Loucy (cell line): ENCODE measurements around the gene CTSH.

ENCODE experiments used
- H2AFZ ChIP-seq: fragments of 200-600 bp; sonication (generic); 2 replicates; pipeline ENCODE4 v1.6.0; 2016; ENCODE audit warnings: antibody characterized with exemption, mild to moderate bottlenecking, low read length, moderate library complexity
- H3F3A ChIP-seq: fragments of 200-600 bp; 2 replicates; pipeline ENCODE4 v1.6.0; 2016; ENCODE audit warnings: antibody characterized with exemption, low read depth, mild to moderate bottlenecking
- H3K27me3 ChIP-seq: fragments of 200-600 bp; sonication (generic); 2 replicates; pipeline ENCODE4 v1.6.1; 2014; ENCODE audit warnings: low read length, mild to moderate bottlenecking; ENCODE audit not compliant: insufficient read depth, poor library complexity, severe bottlenecking
- H3K36me3 ChIP-seq: fragments of 200-600 bp; sonication (generic); 2 replicates; pipeline ENCODE4 v1.6.1; 2016; ENCODE audit warnings: low read length; ENCODE audit not compliant: insufficient read depth
- H3K4me1 ChIP-seq: fragments of 200-600 bp; sonication (generic); 2 replicates; pipeline ENCODE4 v1.5.1; 2014; ENCODE audit warnings: low read length, mild to moderate bottlenecking; ENCODE audit not compliant: insufficient read depth, poor library complexity, severe bottlenecking
- H3K4me2 ChIP-seq: fragments of 200-600 bp; sonication (generic); 2 replicates; pipeline ENCODE4 v1.6.0; 2014; ENCODE audit warnings: antibody characterized with exemption, low read length, low read depth, mild to moderate bottlenecking; ENCODE audit not compliant: poor library complexity, severe bottlenecking
- H3K4me3 ChIP-seq: fragments of 200-600 bp; sonication (generic); 2 replicates; pipeline ENCODE4 v1.5.1; 2014; ENCODE audit warnings: low read length, mild to moderate bottlenecking, mixed read lengths; ENCODE audit not compliant: poor library complexity, severe bottlenecking
- H3K79me2 ChIP-seq: fragments of 200-600 bp; sonication (generic); 2 replicates; pipeline ENCODE4 v1.6.1; 2014; ENCODE audit warnings: low read length; ENCODE audit not compliant: insufficient read depth
- H3K9ac ChIP-seq: fragments of 200-600 bp; sonication (generic); 2 replicates; pipeline ENCODE4 v1.6.0; 2014; ENCODE audit warnings: mild to moderate bottlenecking, low read depth, low read length, moderate library complexity; ENCODE audit not compliant: poor library complexity, severe bottlenecking
- H3K9me2 ChIP-seq: fragments of 200-600 bp; sonication (generic); replicated peaks from 2 replicates; pipeline ENCODE4 v1.6.1; 2016; ENCODE audit warnings: low read depth, low read length, mixed read lengths
- H3K9me3 ChIP-seq: fragments of 200-600 bp; sonication (generic); 2 replicates; pipeline ENCODE4 v1.6.1; 2014; ENCODE audit warnings: mild to moderate bottlenecking, antibody characterized with exemption, low read length, low read depth; ENCODE audit not compliant: insufficient read depth
- H4K20me1 ChIP-seq: fragments of 200-600 bp; sonication (generic); 2 replicates; pipeline ENCODE4 v1.6.0; 2014; ENCODE audit warnings: antibody characterized with exemption, low read length, mild to moderate bottlenecking; ENCODE audit not compliant: insufficient read depth, poor library complexity, severe bottlenecking
- CTCF ChIP-seq: fragments of 200-600 bp; sonication (generic); conservative IDR thresholded peaks from 2 replicates; pipeline ENCODE4 v1.5.1; 2014; ENCODE audit warnings: mild to moderate bottlenecking, antibody characterized with exemption, low read length
- EZH2phosphoT487 ChIP-seq: fragments of 200-600 bp; IDR thresholded peaks from 2 replicates; pipeline ENCODE4 v1.6.1; 2018; ENCODE audit warnings: antibody characterized with exemption, mild to moderate bottlenecking, moderate library complexity, borderline replicate concordance

The CTSH gene

GRCh38 chr15:78955355-78955754, 10.5 kb upstream of the CTSH start:
- Histone ChIP-seq H3K27me3 (no peaks in the 10 kb centered on the region), H3F3A (no peaks in the 10 kb centered on the region), H3K9me3 (no peaks in the 10 kb centered on the region), H3K4me1 (peaks cover 12% of the 10 kb centered on the region), H3K4me3 (no peak overlapping the region), H3K9ac (no peak overlapping the region), H3K36me3 (no peaks in the 10 kb centered on the region), H4K20me1 (no peaks in the 10 kb centered on the region), H3K79me2 (no peaks in the 10 kb centered on the region), H2AFZ (no peak overlapping the region), H3K4me2 (no peak overlapping the region), H3K9me2 (no peaks in the 10 kb centered on the region)
- TF ChIP-seq CTCF (no peak), EZH2phosphoT487 (no peak)

- H3F3A ChIP-seq, result no peaks in the 10 kb centered on the region
- no peak overlapping the region for H3K9ac ChIP-seq
- H3K79me2 ChIP-seq, result no peaks in the 10 kb centered on the region
- no peaks in the 10 kb centered on the region for H3K9me3 ChIP-seq
- H3K4me2 ChIP-seq, result peak overlapping the region; percentile 42
- H3K36me3 ChIP-seq, result no peaks in the 10 kb centered on the region
- peaks cover 12% of the 10 kb centered on the region for H3K4me1 ChIP-seq
- H3K9me2 ChIP-seq, result no peaks in the 10 kb centered on the region
- no peaks in the 10 kb centered on the region for H3K27me3 ChIP-seq
- H3K4me3 ChIP-seq, result no peak overlapping the region
- TF ChIP-seq EZH2phosphoT487 (no peak), CTCF (no peak)
- no peaks in the 10 kb centered on the region for H4K20me1 ChIP-seq
- H2AFZ ChIP-seq, result peak overlapping the region; percentile 62; the same call in 1 of the 2 replicates
Measured at GRCh38 chr15:78951841-78952238, 7.0 kb upstream of the CTSH start.

- Histone ChIP-seq H3K4me3 (no peak overlapping the region), H3K9ac (no peak overlapping the region), H3K79me2 (no peaks in the 10 kb centered on the region), H2AFZ (peak overlapping the region; percentile 62; the same call in 1 of the 2 replicates), H3K9me2 (no peaks in the 10 kb centered on the region), H3F3A (no peaks in the 10 kb centered on the region; the same call in 1 of the 2 replicates), H4K20me1 (no peaks in the 10 kb centered on the region), H3K36me3 (no peaks in the 10 kb centered on the region), H3K4me1 (peaks cover 12% of the 10 kb centered on the region), H3K9me3 (no peaks in the 10 kb centered on the region), H3K4me2 (peak overlapping the region; percentile 42), H3K27me3 (no peaks in the 10 kb centered on the region)
- no peak for TF ChIP-seq EZH2phosphoT487
- no peak for TF ChIP-seq CTCF
Measured at GRCh38 chr15:78950902-78951840, 6.3 kb upstream of the CTSH start.
